K562 (cell line): ENCODE data around the gene RNF31. TPM values are rescaled to one million over a fixed set of nuclear protein-coding genes. Genes with fewer than 3 reads are reported as not detected.
A peak's percentile ranks its signal among the peaks of the same experiment; 100 is the strongest.

ENCODE experiments used
- C11orf30 ChIP-seq: fragments of 450-650 bp; IDR thresholded peaks from 2 replicates; pipeline ENCODE4 v1.6.1; 2016; ENCODE audit warnings: low read depth, mild to moderate bottlenecking
- HNRNPL ChIP-seq: fragments of 200-400 bp; formaldehyde crosslinking; IDR thresholded peaks from 2 replicates; pipeline ENCODE4 v1.6.1; 2017; ENCODE audit warnings: low read depth, mild to moderate bottlenecking, low read length
- NFIC ChIP-seq: fragments of 450-650 bp; IDR thresholded peaks from 2 replicates; pipeline ENCODE4 v1.6.1; 2017; ENCODE audit warnings: mild to moderate bottlenecking, inconsistent platforms
- RREB1 ChIP-seq: fragments of 250-450 bp; sonication (Bioruptor Pico); IDR thresholded peaks from 2 replicates; pipeline ENCODE4 v1.4.0; 2020
- SP2 ChIP-seq: IDR thresholded peaks from 2 replicates; pipeline ENCODE4 v1.6.1; 2011; ENCODE audit warnings: mild to moderate bottlenecking, low read depth, low read length, moderate library complexity; ENCODE audit not compliant: poor library complexity, severe bottlenecking; ENCODE audit errors: extremely low read depth
- ZNF586 ChIP-seq: fragments of 450-650 bp; formaldehyde crosslinking; conservative IDR thresholded peaks from 2 replicates; pipeline ENCODE4 v1.4.0; 2020; ENCODE audit warnings: mild to moderate bottlenecking, moderate library complexity
- polyA plus RNA-seq, 8 experiments: library from polyadenylated mRNA; depleted of rRNA in 4 of 8; stranded (reverse) in 5 of 8; unstranded in 3 of 8; fragments of >200 nt; fragmentation: Nextera tagmentation in 2 of 8; fragmentation: Illumina TruSeq in 1 of 8; extraction: Ambion mirVana in 2 of 8; extraction: Trizol in 1 of 8; gene quantifications; 2 replicates each; pipeline versions ENCODE4 v1.2.1 to v1.2.3, GENCODE V29; 2011 to 2014; ENCODE audit warnings: inconsistent platforms in 1 of 8, missing spikeins in 1 of 8
- total RNA-seq, 7 experiments: library from RNA; depleted of rRNA in 6 of 7; stranded (reverse); fragments of >200 nt in 6 of 7; fragmentation: Illumina TruSeq in 2 of 7; extraction: Trizol in 2 of 7; gene quantifications; 2 replicates each; pipeline versions ENCODE4 v1.2.1 to v1.2.3, GENCODE V29; 2011 to 2021; ENCODE audit warnings: low replicate concordance in 1 of 7
- TF ChIP-seq, protein P1 (sequence below): IDR thresholded peaks from 2 replicates; pipeline ENCODE4 v1.6.1; 2011; ENCODE audit not compliant: insufficient read length; ENCODE audit errors: extremely low read depth

Gene RNF31
- total and polyA plus RNA-seq, 9 of the 15 experiments (the other 6 are each of a cell fraction or from before 2014, with no cell fraction given): 3.1 to 47.6 (median 19.1) TPM

- no peak for TF ChIP-seq RREB1 (CRISPR knock-in tag)
- TF ChIP-seq, protein P1, sequence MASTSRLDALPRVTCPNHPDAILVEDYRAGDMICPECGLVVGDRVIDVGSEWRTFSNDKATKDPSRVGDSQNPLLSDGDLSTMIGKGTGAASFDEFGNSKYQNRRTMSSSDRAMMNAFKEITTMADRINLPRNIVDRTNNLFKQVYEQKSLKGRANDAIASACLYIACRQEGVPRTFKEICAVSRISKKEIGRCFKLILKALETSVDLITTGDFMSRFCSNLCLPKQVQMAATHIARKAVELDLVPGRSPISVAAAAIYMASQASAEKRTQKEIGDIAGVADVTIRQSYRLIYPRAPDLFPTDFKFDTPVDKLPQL: no peak
- no peak for TF ChIP-seq SP2
- TF ChIP-seq HNRNPL: no peak
- TF ChIP-seq C11orf30: peak; percentile 62
- TF ChIP-seq ZNF586: no peak
- TF ChIP-seq NFIC: no peak
Observed at GRCh38 chr14:24204163-24205146, 57.2 kb downstream of the RNF31 start (continued).
